K562 (cell line): Measurements from ENCODE around the gene SEC23A. TPM values are rescaled to one million over a fixed set of nuclear protein-coding genes. Genes with fewer than 3 reads are reported as not detected.

ENCODE experiments used
- ATAC-seq: fragments of 200-7000 bp; cut with Tn5 transposase; 3 replicates; pipeline ENCODE4 v1.9.1; 2020; ENCODE audit warnings: moderate library complexity
- BruUV-seq: library from RNA; stranded (reverse); fragments of 400-500 nt; replicated peaks from 2 replicates; lab custom pipeline; 2021; lab: Mats Ljungman, UMichigan
- CTCF ChIA-PET: fragments of 300-600 bp; formaldehyde crosslinking; extraction: SDS; loops from one replicate; lab custom pipeline; 2021; ENCODE audit warnings: low intra/inter-chr PET ratio; lab: Yijun Ruan, JAX
- POLR2A ChIA-PET: fragments of 300-600, 350-650 bp; sonication (Branson Sonifier 250); formaldehyde crosslinking; extraction: SDS; loops from one replicate; lab custom pipeline; 2021; ENCODE audit warnings: antibody characterized with exemption, inconsistent platforms; lab: Yijun Ruan, JAX
- DNase-seq, 4 experiments: peaks; one replicate each; pipeline versions ENCODE4 v3.0.0 to v3.0.0-alpha.2; 2011 to 2018; ENCODE audit warnings: low spot score in 3 of 4, mixed read lengths in 3 of 4; ENCODE audit errors: extremely low read depth in 1 of 4
- FAIRE-seq: peaks from 2 replicates; lab custom pipeline; 2011; peaks lifted over from hg19 to GRCh38; lab: Jason Lieb, UNC
- H2AFZ ChIP-seq: 2 replicates; pipeline ENCODE4 v1.6.0; 2011; ENCODE audit warnings: low read depth, low read length, control low read depth, inconsistent platforms
- H3K27ac ChIP-seq: fragments of 200-600 bp; 3 replicates; pipeline ENCODE4 v1.8.0; 2011; ENCODE audit warnings: low read depth, mild to moderate bottlenecking, control low read depth, inconsistent platforms, low read length, moderate library complexity, mixed read lengths; ENCODE audit errors: extremely low read depth
- H3K27me3 ChIP-seq, 2 experiments: fragments of 300-600 bp in 1 of 2; 2 replicates in 1 of 2; 3 replicates in 1 of 2; pipeline versions ENCODE4 v1.6.0 to v1.8.0; 2011; ENCODE audit warnings: inconsistent platforms in 2 of 2, low read length in 2 of 2, mild to moderate bottlenecking in 1 of 2, mixed read lengths in 1 of 2, moderate library complexity in 1 of 2; ENCODE audit not compliant: control insufficient read depth in 2 of 2, insufficient read depth in 2 of 2
- H3K36me3 ChIP-seq: fragments of 300-600 bp; 3 replicates; pipeline ENCODE4 v1.8.0; 2011; ENCODE audit warnings: mild to moderate bottlenecking, low read length, inconsistent platforms; ENCODE audit not compliant: control insufficient read depth, insufficient read depth
- H3K4me1 ChIP-seq, 2 experiments: fragments of 200-600 bp in 1 of 2; replicated peaks in 1 of 2; 2 replicates in 1 of 2; 3 replicates in 1 of 2; pipeline versions ENCODE4 v1.5.1 to v1.8.0; 2011; ENCODE audit warnings: inconsistent platforms in 2 of 2, low read length in 2 of 2, mild to moderate bottlenecking in 1 of 2, mixed read lengths in 1 of 2, moderate library complexity in 1 of 2; ENCODE audit not compliant: control insufficient read depth in 2 of 2, insufficient read depth in 2 of 2
- H3K4me2 ChIP-seq: 2 replicates; pipeline ENCODE4 v1.6.1; 2011; ENCODE audit warnings: low read length, control low read depth, inconsistent platforms, mixed read lengths; ENCODE audit not compliant: insufficient read depth
- H3K4me3 ChIP-seq: fragments of 200-600 bp; sonication (generic), shearing (Covaris generic); 2 replicates; pipeline ENCODE4 v1.5.1; 2016; ENCODE audit warnings: control low read depth, inconsistent platforms
- H3K79me2 ChIP-seq: fragments of 200-600 bp; 3 replicates; pipeline ENCODE4 v1.8.0; 2011; ENCODE audit warnings: low read length, inconsistent platforms; ENCODE audit not compliant: control insufficient read depth, insufficient read depth
- H3K9ac ChIP-seq, 2 experiments: 2 replicates each; pipeline versions ENCODE4 v1.6.0 to v1.6.1; 2011; ENCODE audit warnings: low read depth in 2 of 2, low read length in 2 of 2, control low read depth in 1 of 2, inconsistent platforms in 1 of 2, mild to moderate bottlenecking in 1 of 2, mixed read lengths in 1 of 2; ENCODE audit not compliant: insufficient read depth in 1 of 2
- H3K9me1 ChIP-seq: one replicate; pipeline ENCODE4 v1.6.0; 2011; ENCODE audit warnings: inconsistent platforms, mild to moderate bottlenecking, low read length, moderate library complexity; ENCODE audit not compliant: control insufficient read depth, insufficient read depth
- H3K9me3 ChIP-seq: replicated peaks from 2 replicates; pipeline ENCODE4 v1.5.1; 2011; ENCODE audit warnings: low read depth, low read length, inconsistent platforms; ENCODE audit not compliant: control insufficient read depth, insufficient read depth
- H4K20me1 ChIP-seq: replicated peaks from 2 replicates; pipeline ENCODE4 v1.6.1; 2011; ENCODE audit warnings: low read length, inconsistent platforms, mixed read lengths; ENCODE audit not compliant: control insufficient read depth, insufficient read depth
- CBX1 ChIP-seq: sonication (generic); IDR thresholded peaks from 2 replicates; pipeline ENCODE4 v1.6.1; 2016; ENCODE audit warnings: antibody characterized with exemption, low read depth, mild to moderate bottlenecking
- CBX5 ChIP-seq: IDR thresholded peaks from 2 replicates; pipeline ENCODE4 v1.6.1; 2014; ENCODE audit warnings: low read depth, borderline replicate concordance
- DEAF1 ChIP-seq: fragments of 450-650 bp; formaldehyde crosslinking; IDR thresholded peaks from 2 replicates; pipeline ENCODE4 v1.4.0; 2020; ENCODE audit warnings: mild to moderate bottlenecking, moderate library complexity
- DMBX1 ChIP-seq: fragments of 250-450 bp; sonication (Bioruptor Pico); IDR thresholded peaks from 2 replicates; pipeline ENCODE4 v1.8.0; 2022; ENCODE audit warnings: inconsistent platforms, mild to moderate bottlenecking, moderate library complexity, borderline replicate concordance
- HLTF ChIP-seq: fragments of 450-650 bp; IDR thresholded peaks from 2 replicates; pipeline ENCODE4 v1.6.1; 2016
- MTA2 ChIP-seq: fragments of 450-650 bp; IDR thresholded peaks from 2 replicates; pipeline ENCODE4 v1.6.1; 2016; ENCODE audit warnings: low read depth
- STAG1 ChIP-seq: sonication (generic); formaldehyde crosslinking; IDR thresholded peaks from 2 replicates; pipeline ENCODE4 v1.5.0; 2020; ENCODE audit warnings: missing genetic modification reagents, borderline replicate concordance
- TAF1 ChIP-seq: IDR thresholded peaks from 2 replicates; pipeline ENCODE4 v1.6.1; 2011; ENCODE audit warnings: mild to moderate bottlenecking, low read length, moderate library complexity; ENCODE audit not compliant: insufficient read depth, control insufficient read depth, severe bottlenecking; ENCODE audit errors: extremely low read depth
- TRIM28 ChIP-seq: fragments of 450-650 bp; IDR thresholded peaks from 2 replicates; pipeline ENCODE4 v1.6.1; 2017
- ZBTB8A ChIP-seq: fragments of 450-650 bp; IDR thresholded peaks from 2 replicates; pipeline ENCODE4 v1.6.1; 2018; ENCODE audit warnings: mild to moderate bottlenecking, moderate library complexity; ENCODE audit not compliant: partially characterized antibody
- ZNF324 ChIP-seq: fragments of 250-450 bp; sonication (Bioruptor Pico); IDR thresholded peaks from 2 replicates; pipeline ENCODE4 v1.4.0; 2020; ENCODE audit warnings: mild to moderate bottlenecking
- ZNF354B ChIP-seq: fragments of 250-450 bp; sonication (Bioruptor Pico); IDR thresholded peaks from 2 replicates; pipeline ENCODE4 v1.4.0; 2020
- WGBS: fragments of 100-300 bp; shearing (Covaris generic); methylation state at CpG from one replicate; pipeline ENCODE4 v1.1.6; 2016; ENCODE audit warnings: low coverage, mixed read lengths; ENCODE audit not compliant: insufficient coverage; ENCODE audit errors: missing lambda C conversion rate; 5-methylcytosine and 5-hydroxymethylcytosine counted together
- in situ Hi-C: fragments of 300-500 bp; cut with MboI; formaldehyde crosslinking; loops from 4 replicates; pipeline ENCODE4 v1.15.0; 2018; ENCODE audit warnings: inconsistent platforms, mixed read lengths
- intact Hi-C: fragments of 100-400 bp; cut with micrococcal nuclease; formaldehyde crosslinking; loops from 2 replicates; pipeline ENCODE4 v1.14.2; 2022
- polyA plus RNA-seq, 8 experiments: library from polyadenylated mRNA; depleted of rRNA in 4 of 8; stranded (reverse) in 5 of 8; unstranded in 3 of 8; fragments of >200 nt; fragmentation: Nextera tagmentation in 2 of 8; fragmentation: Illumina TruSeq in 1 of 8; extraction: Ambion mirVana in 2 of 8; extraction: Trizol in 1 of 8; gene quantifications; 2 replicates each; pipeline versions ENCODE4 v1.2.1 to v1.2.3, GENCODE V29; 2011 to 2014; ENCODE audit warnings: inconsistent platforms in 1 of 8, missing spikeins in 1 of 8
- total RNA-seq, 7 experiments: library from RNA; depleted of rRNA in 6 of 7; stranded (reverse); fragments of >200 nt in 6 of 7; fragmentation: Illumina TruSeq in 2 of 7; extraction: Trizol in 2 of 7; gene quantifications; 2 replicates each; pipeline versions ENCODE4 v1.2.1 to v1.2.3, GENCODE V29; 2011 to 2021; ENCODE audit warnings: low replicate concordance in 1 of 7
- TF ChIP-seq, protein P1 (sequence below): fragments of 250-450 bp; sonication (Bioruptor Pico); IDR thresholded peaks from 2 replicates; pipeline ENCODE4 v1.5.1; 2021; ENCODE audit warnings: mild to moderate bottlenecking
- TF ChIP-seq, protein P2 (sequence below): fragments of 250-450 bp; sonication (Bioruptor Pico); IDR thresholded peaks from 2 replicates; pipeline ENCODE4 v1.8.0; 2022; ENCODE audit warnings: inconsistent platforms, mild to moderate bottlenecking, moderate library complexity, borderline replicate concordance
- TF ChIP-seq, protein P3 (sequence below): sonication (generic); formaldehyde crosslinking; IDR thresholded peaks from 2 replicates; pipeline ENCODE4 v1.8.1; 2023; ENCODE audit warnings: mild to moderate bottlenecking, missing genetic modification reagents
- TF ChIP-seq, protein P4 (sequence below): fragments of 250-450 bp; sonication (Bioruptor Pico); IDR thresholded peaks from 2 replicates; pipeline ENCODE4 v1.9.0; 2021; ENCODE audit warnings: mild to moderate bottlenecking

SEC23A gene
- total and polyA plus RNA-seq, 9 of the 15 experiments (the other 6 are each of a cell fraction or from before 2014, with no cell fraction given) = 5.5 to 47.0 (median 14.5) TPM

DNA sequence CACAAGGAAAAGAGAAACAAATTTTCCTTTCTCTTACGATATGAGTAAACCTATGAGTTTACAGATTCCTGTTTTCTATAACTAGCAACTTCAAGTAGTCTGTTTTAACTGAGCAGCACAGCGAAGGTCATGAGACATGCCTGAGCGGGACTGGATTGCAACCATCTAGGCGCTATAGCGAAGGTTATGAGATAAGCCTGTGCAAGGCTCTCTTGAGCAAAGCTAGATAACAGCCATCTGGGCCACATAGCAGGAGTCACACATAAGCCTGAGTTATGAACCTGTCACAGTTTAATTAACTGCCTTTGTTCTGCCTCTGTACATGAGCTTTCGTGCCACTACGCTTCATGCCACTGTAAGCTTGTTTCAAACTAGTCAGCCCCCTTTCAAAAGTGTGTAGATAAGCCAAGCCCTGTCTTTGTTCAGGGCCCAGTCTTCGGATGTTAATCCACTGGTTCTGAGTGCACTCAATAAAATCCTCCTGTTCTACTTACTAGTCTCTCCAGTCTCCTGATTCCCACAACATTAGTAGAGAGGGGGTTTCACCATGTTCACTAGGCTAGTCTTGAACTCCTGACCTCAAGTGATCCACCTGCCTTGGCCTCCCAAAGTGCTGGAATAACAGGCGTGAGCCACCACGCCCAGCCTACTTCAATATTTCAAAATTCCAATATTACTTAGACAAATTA is 47.1 kb downstream of the SEC23A start:
- no peak overlapping the region for H3K4me2 ChIP-seq
- no peak overlapping the region for H3K4me3 ChIP-seq
- intact Hi-C loops (no loop called here), in situ Hi-C loops (no loop called here)
- CTCF ChIA-PET = no interaction called here
- BruUV-seq = no TSS peak
- 70% methylated on average over 10 of the region's 10 CpGs for WGBS
- no peaks in the 10 kb centered on the region for H3K79me2 ChIP-seq
- FAIRE-seq (no peak), DNase-seq (peak in 1 of 4 experiments; percentile 22), ATAC-seq (no peak)
- POLR2A ChIA-PET = interaction anchor here (0.6 to 0.9 kb wide), 2 partner anchors 13 to 845 kb away, joined by 3 to 4 read pairs; no protein-coding TSS in a partner anchor
- no peak overlapping the region for H3K9ac ChIP-seq
- H3K9me1 ChIP-seq = no peaks in the 10 kb centered on the region
- no peaks in the 10 kb centered on the region for H3K27me3 ChIP-seq
- peaks cover 12% of the 10 kb centered on the region; the same call in 1 of the 3 replicates for H3K36me3 ChIP-seq
- H3K4me1 ChIP-seq = no peaks in the 10 kb centered on the region
- no peak overlapping the region for H3K27ac ChIP-seq
- H2AFZ ChIP-seq = no peak overlapping the region
- peaks cover 4% of the 10 kb centered on the region; the same call in 1 of the 2 replicates for H3K9me3 ChIP-seq
- H4K20me1 ChIP-seq = no peaks in the 10 kb centered on the region
- TF ChIP-seq CBX1 (peak; percentile 60; the same call in 1 of the 2 replicates), HLTF (0 out of 2 replicates have a peak, but pooled peaks have one; percentile 73), ZNF354B (no peak), STAG1 (CRISPR knock-in tag) (no peak), TAF1 (no peak), DEAF1 (CRISPR knock-in tag) (no peak), MTA2 (no peak), TRIM28 (peak; percentile 94), ZBTB8A (no peak), ZNF324 (CRISPR knock-in tag) (no peak), DMBX1 (CRISPR knock-in tag) (no peak), CBX5 (peak; percentile 95)
- TF ChIP-seq, protein P1, sequence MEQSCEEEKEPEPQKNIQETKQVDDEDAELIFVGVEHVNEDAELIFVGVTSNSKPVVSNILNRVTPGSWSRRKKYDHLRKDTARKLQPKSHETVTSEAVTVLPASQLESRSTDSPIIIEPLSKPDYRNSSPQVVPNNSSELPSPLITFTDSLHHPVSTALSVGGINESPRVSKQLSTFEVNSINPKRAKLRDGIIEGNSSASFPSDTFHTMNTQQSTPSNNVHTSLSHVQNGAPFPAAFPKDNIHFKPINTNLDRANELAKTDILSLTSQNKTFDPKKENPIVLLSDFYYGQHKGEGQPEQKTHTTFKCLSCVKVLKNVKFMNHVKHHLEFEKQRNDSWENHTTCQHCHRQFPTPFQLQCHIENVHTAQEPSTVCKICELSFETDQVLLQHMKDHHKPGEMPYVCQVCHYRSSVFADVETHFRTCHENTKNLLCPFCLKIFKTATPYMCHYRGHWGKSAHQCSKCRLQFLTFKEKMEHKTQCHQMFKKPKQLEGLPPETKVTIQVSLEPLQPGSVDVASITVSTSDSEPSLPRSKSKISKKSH (CRISPR knock-in tag) = 0 out of 2 replicates have a peak, but pooled peaks have one; percentile 29
- TF ChIP-seq, protein P2, sequence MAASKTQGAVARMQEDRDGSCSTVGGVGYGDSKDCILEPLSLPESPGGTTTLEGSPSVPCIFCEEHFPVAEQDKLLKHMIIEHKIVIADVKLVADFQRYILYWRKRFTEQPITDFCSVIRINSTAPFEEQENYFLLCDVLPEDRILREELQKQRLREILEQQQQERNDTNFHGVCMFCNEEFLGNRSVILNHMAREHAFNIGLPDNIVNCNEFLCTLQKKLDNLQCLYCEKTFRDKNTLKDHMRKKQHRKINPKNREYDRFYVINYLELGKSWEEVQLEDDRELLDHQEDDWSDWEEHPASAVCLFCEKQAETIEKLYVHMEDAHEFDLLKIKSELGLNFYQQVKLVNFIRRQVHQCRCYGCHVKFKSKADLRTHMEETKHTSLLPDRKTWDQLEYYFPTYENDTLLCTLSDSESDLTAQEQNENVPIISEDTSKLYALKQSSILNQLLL = no peak
- TF ChIP-seq, protein P3, sequence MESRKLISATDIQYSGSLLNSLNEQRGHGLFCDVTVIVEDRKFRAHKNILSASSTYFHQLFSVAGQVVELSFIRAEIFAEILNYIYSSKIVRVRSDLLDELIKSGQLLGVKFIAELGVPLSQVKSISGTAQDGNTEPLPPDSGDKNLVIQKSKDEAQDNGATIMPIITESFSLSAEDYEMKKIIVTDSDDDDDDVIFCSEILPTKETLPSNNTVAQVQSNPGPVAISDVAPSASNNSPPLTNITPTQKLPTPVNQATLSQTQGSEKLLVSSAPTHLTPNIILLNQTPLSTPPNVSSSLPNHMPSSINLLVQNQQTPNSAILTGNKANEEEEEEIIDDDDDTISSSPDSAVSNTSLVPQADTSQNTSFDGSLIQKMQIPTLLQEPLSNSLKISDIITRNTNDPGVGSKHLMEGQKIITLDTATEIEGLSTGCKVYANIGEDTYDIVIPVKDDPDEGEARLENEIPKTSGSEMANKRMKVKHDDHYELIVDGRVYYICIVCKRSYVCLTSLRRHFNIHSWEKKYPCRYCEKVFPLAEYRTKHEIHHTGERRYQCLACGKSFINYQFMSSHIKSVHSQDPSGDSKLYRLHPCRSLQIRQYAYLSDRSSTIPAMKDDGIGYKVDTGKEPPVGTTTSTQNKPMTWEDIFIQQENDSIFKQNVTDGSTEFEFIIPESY (CRISPR knock-in tag) = peak; percentile 78
- TF ChIP-seq, protein P4, sequence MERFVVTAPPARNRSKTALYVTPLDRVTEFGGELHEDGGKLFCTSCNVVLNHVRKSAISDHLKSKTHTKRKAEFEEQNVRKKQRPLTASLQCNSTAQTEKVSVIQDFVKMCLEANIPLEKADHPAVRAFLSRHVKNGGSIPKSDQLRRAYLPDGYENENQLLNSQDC (CRISPR knock-in tag) = no peak
